ENCODE measurements around the gene LTBP4. TPM values are rescaled to one million over a fixed set of nuclear protein-coding genes. Genes with fewer than 3 reads are reported as not detected.

LTBP4 gene
- total and polyA plus RNA-seq, 2 donors (not counting 3 experiments of a cell fraction or from before 2014, with no cell fraction given) = 25.9 to 38.0 TPM

- H3K4me3 ChIP-seq (replicated peaks in 1 of 3; ENCODE audit: insufficient read depth in 1 of 3, low read depth in 1 of 3, low read length in 3 of 3) = no peak overlapping the region
- H3K79me2 ChIP-seq (ENCODE audit: control insufficient read depth, insufficient read depth, low read length) = no peaks in the 10 kb centered on the region
- peaks cover 0 to 4% of the 10 kb centered on the region in 2 experiments for H3K27me3 ChIP-seq (ENCODE audit: control insufficient read depth in 2 of 2, insufficient read depth in 2 of 2, low read length in 2 of 2)
- no peaks in the 10 kb centered on the region for H3K36me3 ChIP-seq (ENCODE audit: control insufficient read depth in 2 of 2, extremely low read depth in 1 of 2, insufficient read depth in 2 of 2, low read length in 2 of 2)
- intact Hi-C loops (cut with micrococcal nuclease) = loop anchor here (10.0 kb wide), 1 partner anchor 488 kb away; no protein-coding TSS in a partner anchor
- H2AFZ ChIP-seq (ENCODE audit: low read depth, low read length) = no peak overlapping the region
- no peak overlapping the region for H3K4me2 ChIP-seq (ENCODE audit: insufficient read depth, low read length)
- H3K4me1 ChIP-seq (ENCODE audit: control insufficient read depth, extremely low read depth, insufficient read depth, low read length) = no peaks in the 10 kb centered on the region
- no peaks in the 10 kb centered on the region for H3K9me1 ChIP-seq (replicated peaks; ENCODE audit: control insufficient read depth, extremely low read depth, insufficient read depth, low read length)
- no peak overlapping the region for H3K9ac ChIP-seq (replicated peaks; ENCODE audit: extremely low read depth, insufficient read depth, low read length)
- no TSS peak for BruUV-seq (replicated peaks)
- POLR2A ChIA-PET = no interaction called here
- no peak for TF ChIP-seq MAX (IDR thresholded peaks at IDR 0.05; ENCODE audit: insufficient read depth, insufficient read length)
- no peak for TF ChIP-seq CTCF (IDR thresholded peaks at IDR 0.05; ENCODE audit: extremely low read depth in 1 of 2, insufficient read depth in 1 of 2, low read depth in 1 of 2, low read length in 2 of 2)
- TF ChIP-seq FOS (IDR thresholded peaks at IDR 0.05; ENCODE audit: borderline replicate concordance, insufficient read depth, low read length) = no peak
- no peak for TF ChIP-seq POLR2A (IDR thresholded peaks at IDR 0.05; ENCODE audit: low read depth, low read length)
- no peak for TF ChIP-seq GATA2 (IDR thresholded peaks at IDR 0.05; ENCODE audit: insufficient read depth, insufficient read length, low read depth, low read length)
- no peak for TF ChIP-seq JUN (IDR thresholded peaks at IDR 0.05; ENCODE audit: borderline replicate concordance, insufficient read depth, insufficient read length, low read depth)
- no peak for TF ChIP-seq EZH2 (IDR thresholded peaks at IDR 0.05; ENCODE audit: borderline replicate concordance, low read depth, low read length, severe bottlenecking)
- TF ChIP-seq MYC (IDR thresholded peaks at IDR 0.05; ENCODE audit: low read depth, low read length) = no peak
- TF ChIP-seq POLR2AphosphoS5 (IDR thresholded peaks at IDR 0.05; ENCODE audit: insufficient read depth, low read depth, low read length) = no peak
- no peaks in the 10 kb centered on the region for H3K9me3 ChIP-seq (replicated peaks; ENCODE audit: control insufficient read depth, insufficient read depth, low read length)
- FAIRE-seq = no peak
- H3K27ac ChIP-seq (ENCODE audit: insufficient read depth, low read depth, low read length) = no peak overlapping the region
- no peak for DNase-seq (ENCODE audit: low read depth, low spot score)
- dilution Hi-C loops (cut with MboI; ENCODE audit: extremely low pct_ligation_motif_present, low sequenced_read_pairs) = no loop called here
- CTCF ChIA-PET = interaction anchor here (2.2 to 5.0 kb wide), 5 partner anchors 9 to 108 kb away, joined by 25 to 126 read pairs (median 48); partner anchors contain the start of gene LTBP4
- H4K20me1 ChIP-seq (replicated peaks; ENCODE audit: control insufficient read depth, extremely low read depth, insufficient read depth, low read length) = no peaks in the 10 kb centered on the region
Observed at GRCh38 chr19:40632311-40633036, 31.3 kb downstream of the LTBP4 start.

All from endothelial cell of umbilical vein (primary cell).